K562 (cell line): ENCODE results near the gene PTGES3L. TPM values are rescaled to one million over a fixed set of nuclear protein-coding genes. Genes with fewer than 3 reads are reported as not detected.

Source experiments
- DNMT1 ChIP-seq: fragments of 450-650 bp; IDR thresholded peaks from 2 replicates; pipeline ENCODE4 v1.6.1; 2016; ENCODE audit warnings: antibody characterized with exemption, mild to moderate bottlenecking
- DPF2 ChIP-seq: fragments of 450-650 bp; IDR thresholded peaks from 2 replicates; pipeline ENCODE4 v1.6.1; 2016
- FOXK2 ChIP-seq, 2 experiments: fragments of 450-650 bp; IDR thresholded peaks in 1 of 2; conservative IDR thresholded peaks in 1 of 2; 2 replicates each; pipeline ENCODE4 v1.6.1; 2016; ENCODE audit warnings: low read depth in 2 of 2, mild to moderate bottlenecking in 1 of 2
- LARP7 ChIP-seq: fragments of 450-650 bp; IDR thresholded peaks from 2 replicates; pipeline ENCODE4 v1.6.1; 2016
- MBD1 ChIP-seq: fragments of 250-450 bp; sonication (Bioruptor Pico); IDR thresholded peaks from 2 replicates; pipeline ENCODE4 v1.8.0; 2022; ENCODE audit warnings: inconsistent platforms
- MCM2 ChIP-seq: fragments of 450-650 bp; IDR thresholded peaks from 2 replicates; pipeline ENCODE4 v1.6.1; 2017; ENCODE audit warnings: low read depth, mild to moderate bottlenecking
- NFIX ChIP-seq: fragments of 250-450 bp; sonication (Bioruptor Pico); IDR thresholded peaks from 2 replicates; pipeline ENCODE4 v1.4.0; 2020; ENCODE audit warnings: low read depth, mild to moderate bottlenecking, moderate library complexity
- RAD51 ChIP-seq: fragments of 450-650 bp; IDR thresholded peaks from 2 replicates; pipeline ENCODE4 v1.7.1; 2016; ENCODE audit warnings: low read depth, mild to moderate bottlenecking, borderline replicate concordance
- RBM17 ChIP-seq: fragments of 200-400 bp; formaldehyde crosslinking; IDR thresholded peaks from 2 replicates; pipeline ENCODE4 v1.6.1; 2017; ENCODE audit warnings: low read depth, mild to moderate bottlenecking, low read length, borderline replicate concordance
- RFX7 ChIP-seq: fragments of 250-450 bp; sonication (Bioruptor Pico); IDR thresholded peaks from 2 replicates; pipeline ENCODE4 v1.5.1; 2021; ENCODE audit warnings: mild to moderate bottlenecking
- RREB1 ChIP-seq: fragments of 250-450 bp; sonication (Bioruptor Pico); IDR thresholded peaks from 2 replicates; pipeline ENCODE4 v1.4.0; 2020
- SREBF1 ChIP-seq: fragments of 150-350 bp; IDR thresholded peaks from 2 replicates; pipeline ENCODE4 v1.6.1; 2014; ENCODE audit warnings: antibody characterized with exemption, low read depth, low read length, borderline replicate concordance
- TAL1 ChIP-seq: fragments of 450-650 bp; IDR thresholded peaks from 2 replicates; pipeline ENCODE4 v1.6.1; 2016; ENCODE audit warnings: mild to moderate bottlenecking
- TEAD2 ChIP-seq: fragments of 450-650 bp; IDR thresholded peaks from 2 replicates; pipeline ENCODE4 v1.6.1; 2016; ENCODE audit warnings: missing genetic modification characterization, control low read depth, missing compliant biosample characterization
- ZNF76 ChIP-seq: fragments of 250-450 bp; sonication (Bioruptor Pico); IDR thresholded peaks from 2 replicates; pipeline ENCODE4 v1.4.0; 2020; ENCODE audit warnings: mild to moderate bottlenecking, moderate library complexity, borderline replicate concordance
- polyA plus RNA-seq, 8 experiments: library from polyadenylated mRNA; depleted of rRNA in 4 of 8; stranded (reverse) in 5 of 8; unstranded in 3 of 8; fragments of >200 nt; fragmentation: Nextera tagmentation in 2 of 8; fragmentation: Illumina TruSeq in 1 of 8; extraction: Ambion mirVana in 2 of 8; extraction: Trizol in 1 of 8; gene quantifications; 2 replicates each; pipeline versions ENCODE4 v1.2.1 to v1.2.3, GENCODE V29; 2011 to 2014; ENCODE audit warnings: inconsistent platforms in 1 of 8, missing spikeins in 1 of 8
- total RNA-seq, 7 experiments: library from RNA; depleted of rRNA in 6 of 7; stranded (reverse); fragments of >200 nt in 6 of 7; fragmentation: Illumina TruSeq in 2 of 7; extraction: Trizol in 2 of 7; gene quantifications; 2 replicates each; pipeline versions ENCODE4 v1.2.1 to v1.2.3, GENCODE V29; 2011 to 2021; ENCODE audit warnings: low replicate concordance in 1 of 7
- TF ChIP-seq, protein P1 (sequence below), 3 experiments: fragments of 200-800 bp in 1 of 3; fragments of 250-450 bp in 1 of 3; fragments of 450-650 bp in 1 of 3; sonication (Bioruptor Pico) in 1 of 3; sonication (Bioruptor generic) in 1 of 3; formaldehyde crosslinking in 1 of 3; IDR thresholded peaks; 2 replicates each; pipeline versions ENCODE4 v1.6.1 to v1.8.0; 2016 to 2022; ENCODE audit warnings: mild to moderate bottlenecking in 2 of 3, missing genetic modification characterization in 2 of 3, missing compliant biosample characterization in 1 of 3, moderate library complexity in 1 of 3

Gene PTGES3L
- total and polyA plus RNA-seq, 9 of the 15 experiments (the other 6 are each of a cell fraction or from before 2014, with no cell fraction given): 6.0 to 16.0 (median 9.6) TPM

GRCh38 chr17:43020789-43021740 lies 41.2 kb upstream of the PTGES3L start (continued):
- TF ChIP-seq, protein P1, sequence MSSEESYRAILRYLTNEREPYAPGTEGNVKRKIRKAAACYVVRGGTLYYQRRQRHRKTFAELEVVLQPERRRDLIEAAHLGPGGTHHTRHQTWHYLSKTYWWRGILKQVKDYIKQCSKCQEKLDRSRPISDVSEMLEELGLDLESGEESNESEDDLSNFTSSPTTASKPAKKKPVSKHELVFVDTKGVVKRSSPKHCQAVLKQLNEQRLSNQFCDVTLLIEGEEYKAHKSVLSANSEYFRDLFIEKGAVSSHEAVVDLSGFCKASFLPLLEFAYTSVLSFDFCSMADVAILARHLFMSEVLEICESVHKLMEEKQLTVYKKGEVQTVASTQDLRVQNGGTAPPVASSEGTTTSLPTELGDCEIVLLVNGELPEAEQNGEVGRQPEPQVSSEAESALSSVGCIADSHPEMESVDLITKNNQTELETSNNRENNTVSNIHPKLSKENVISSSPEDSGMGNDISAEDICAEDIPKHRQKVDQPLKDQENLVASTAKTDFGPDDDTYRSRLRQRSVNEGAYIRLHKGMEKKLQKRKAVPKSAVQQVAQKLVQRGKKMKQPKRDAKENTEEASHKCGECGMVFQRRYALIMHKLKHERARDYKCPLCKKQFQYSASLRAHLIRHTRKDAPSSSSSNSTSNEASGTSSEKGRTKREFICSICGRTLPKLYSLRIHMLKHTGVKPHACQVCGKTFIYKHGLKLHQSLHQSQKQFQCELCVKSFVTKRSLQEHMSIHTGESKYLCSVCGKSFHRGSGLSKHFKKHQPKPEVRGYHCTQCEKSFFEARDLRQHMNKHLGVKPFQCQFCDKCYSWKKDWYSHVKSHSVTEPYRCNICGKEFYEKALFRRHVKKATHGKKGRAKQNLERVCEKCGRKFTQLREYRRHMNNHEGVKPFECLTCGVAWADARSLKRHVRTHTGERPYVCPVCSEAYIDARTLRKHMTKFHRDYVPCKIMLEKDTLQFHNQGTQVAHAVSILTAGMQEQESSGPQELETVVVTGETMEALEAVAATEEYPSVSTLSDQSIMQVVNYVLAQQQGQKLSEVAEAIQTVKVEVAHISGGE (CRISPR knock-in tag; IDR thresholded peaks at IDR 0.05): peak in 1 of 3 experiments; percentile 57; a peak in 1 of 6 replicates
- 0 out of 2 replicates have a peak, but pooled peaks have one; percentile 15 for TF ChIP-seq TAL1
- TF ChIP-seq ZNF76 (CRISPR knock-in tag): no peak
- TF ChIP-seq RREB1 (CRISPR knock-in tag): peak; percentile 41; the same call in 1 of the 2 replicates
- TF ChIP-seq FOXK2 (conservative IDR thresholded peaks at IDR 0.05 in 1 of 2, IDR thresholded peaks at IDR 0.05 in 1 of 2; ENCODE audit: low read depth in 2 of 2): 0 out of 4 replicates have a peak, but pooled peaks of 1 of the 2 experiments have one; percentile 28
- no peak for TF ChIP-seq RBM17
- no peak for TF ChIP-seq TEAD2
- TF ChIP-seq MCM2: no peak
- no peak for TF ChIP-seq MBD1
- TF ChIP-seq DPF2: peak; percentile 92
- no peak for TF ChIP-seq RFX7
- TF ChIP-seq RAD51: peak; percentile 82
- no peak for TF ChIP-seq NFIX (CRISPR knock-in tag)
- 0 out of 2 replicates have a peak, but pooled peaks have one; percentile 45 for TF ChIP-seq LARP7
- TF ChIP-seq DNMT1: no peak
- peak; percentile 71; the same call in 1 of the 2 replicates for TF ChIP-seq SREBF1
